ENCODE measurements around the gene PTRHD1. TPM values are rescaled to one million over a fixed set of nuclear protein-coding genes. Genes with fewer than 3 reads are reported as not detected.

The PTRHD1 gene
- total RNA-seq, 4 donors from 2014 or later: 8.4 to 19.7 (median 14.4) TPM

GRCh38 chr2:24816404-24816803 lies 23.2 kb upstream of the PTRHD1 start:
- H3K27me3 ChIP-seq: no peaks in the 10 kb centered on the region
- no peaks in the 10 kb centered on the region for H3K9me3 ChIP-seq
- no peak for DNase-seq (ENCODE audit: low spot score in 2 of 2)
- H3K36me3 ChIP-seq: peaks cover 0 to 60% (median 6%) of the 10 kb centered on the region in 3 donors
- H3K4me3 ChIP-seq: no peak overlapping the region
- TF ChIP-seq POLR2A (IDR thresholded peaks at IDR 0.05) (no peak), CTCF (IDR thresholded peaks at IDR 0.05) (no peak), EP300 (IDR thresholded peaks at IDR 0.05) (no peak)
- 92 to 94% methylated on average over 6 of the region's 6 CpGs for WGBS, 2 donors
- no peak overlapping the region for H3K27ac ChIP-seq
- H3K4me1 ChIP-seq: no peaks in the 10 kb centered on the region

GRCh38 chr2:24815171-24815570 lies 22.0 kb upstream of the PTRHD1 start:
- H3K27me3 ChIP-seq: no peaks in the 10 kb centered on the region
- H3K9me3 ChIP-seq: no peaks in the 10 kb centered on the region
- H3K36me3 ChIP-seq: peaks cover 0 to 48% (median 0%) of the 10 kb centered on the region in 3 donors
- DNase-seq (ENCODE audit: low spot score in 2 of 2): no peak
- H3K4me1 ChIP-seq: no peaks in the 10 kb centered on the region
- H3K4me3 ChIP-seq: no peak overlapping the region
- TF ChIP-seq EP300 (IDR thresholded peaks at IDR 0.05) (no peak), CTCF (IDR thresholded peaks at IDR 0.05) (no peak), POLR2A (IDR thresholded peaks at IDR 0.05) (no peak)
- H3K27ac ChIP-seq: no peak overlapping the region
- 93 to 96% methylated on average over 4 of the region's 4 CpGs for WGBS, 2 donors

- H3K9me3 ChIP-seq: no peaks in the 10 kb centered on the region
- WGBS, 2 donors: 89 to 90% methylated on average over 4 of the region's 4 CpGs
- no peaks in the 10 kb centered on the region for H3K27me3 ChIP-seq
- peaks cover 0 to 41% (median 0%) of the 10 kb centered on the region in 3 donors for H3K36me3 ChIP-seq
- no peak overlapping the region for H3K4me3 ChIP-seq
- no peak for DNase-seq (ENCODE audit: low spot score in 2 of 2)
- H3K4me1 ChIP-seq: no peaks in the 10 kb centered on the region
- H3K27ac ChIP-seq: no peak overlapping the region
- no peak for TF ChIP-seq EP300 (IDR thresholded peaks at IDR 0.05)
- no peak for TF ChIP-seq CTCF (IDR thresholded peaks at IDR 0.05)
- TF ChIP-seq POLR2A (IDR thresholded peaks at IDR 0.05): no peak
Measured at GRCh38 chr2:24814516-24814915, 21.3 kb upstream of the PTRHD1 start.

GRCh38 chr2:24813691-24814137 lies 20.5 kb upstream of the PTRHD1 start:
- Histone ChIP-seq H3K27ac (no peak overlapping the region), H3K4me1 (no peaks in the 10 kb centered on the region), H3K4me3 (no peak overlapping the region), H3K36me3 (peaks cover 0 to 33% (median 0%) of the 10 kb centered on the region in 3 donors), H3K27me3 (no peaks in the 10 kb centered on the region), H3K9me3 (no peaks in the 10 kb centered on the region)
- WGBS, 2 donors: 97 to 100% methylated on average over 4 of the region's 4 CpGs
- TF ChIP-seq CTCF (IDR thresholded peaks at IDR 0.05): no peak
- no peak for TF ChIP-seq POLR2A (IDR thresholded peaks at IDR 0.05)
- no peak for TF ChIP-seq EP300 (IDR thresholded peaks at IDR 0.05)
- DNase-seq (ENCODE audit: low spot score in 2 of 2): no peak

- H3K4me3 ChIP-seq: no peak overlapping the region
- H3K36me3 ChIP-seq: peaks cover 0 to 17% (median 0%) of the 10 kb centered on the region in 3 donors
- TF ChIP-seq CTCF (IDR thresholded peaks at IDR 0.05) (no peak), EP300 (IDR thresholded peaks at IDR 0.05) (no peak), POLR2A (IDR thresholded peaks at IDR 0.05) (no peak)
- H3K9me3 ChIP-seq: peaks cover 0 to 10% (median 0%) of the 10 kb centered on the region in 4 donors
- no peaks in the 10 kb centered on the region for H3K27me3 ChIP-seq
- no peak for DNase-seq (ENCODE audit: low spot score in 2 of 2)
- WGBS, 2 donors: 82 to 84% methylated on average over 4 of the region's 4 CpGs
- no peak overlapping the region for H3K27ac ChIP-seq
- no peaks in the 10 kb centered on the region for H3K4me1 ChIP-seq
Measured at GRCh38 chr2:24809316-24810007, 16.3 kb upstream of the PTRHD1 start.

All from tibial nerve (tissue), 4 donors.